Osteocyte (in vitro differentiated cells): Measurements from ENCODE around the gene MAD2L1BP. TPM values are rescaled to one million over a fixed set of nuclear protein-coding genes. Genes with fewer than 3 reads are reported as not detected.

Source experiments
- DNase-seq: peaks from one replicate; pipeline ENCODE4 v3.0.0; 2021; ENCODE audit warnings: mixed read lengths; ENCODE audit not compliant: unreplicated experiment; ENCODE audit errors: extremely low spot score
- H3K27ac Mint-ChIP-seq: one replicate; pipeline ENCODE4 v1.8.0; 2021; ENCODE audit warnings: mild to moderate bottlenecking, mixed read lengths; ENCODE audit not compliant: unreplicated experiment
- H3K27me3 Mint-ChIP-seq: one replicate; pipeline ENCODE4 v1.8.0; 2021; ENCODE audit warnings: mixed read lengths; ENCODE audit not compliant: unreplicated experiment
- H3K36me3 Mint-ChIP-seq: one replicate; pipeline ENCODE4 v1.8.0; 2021; ENCODE audit warnings: mixed read lengths; ENCODE audit not compliant: unreplicated experiment
- H3K4me1 Mint-ChIP-seq: one replicate; pipeline ENCODE4 v1.8.0; 2021; ENCODE audit warnings: mixed read lengths; ENCODE audit not compliant: unreplicated experiment
- H3K4me3 Mint-ChIP-seq: one replicate; pipeline ENCODE4 v1.8.0; 2021; ENCODE audit warnings: mild to moderate bottlenecking, moderate library complexity, mixed read lengths; ENCODE audit not compliant: unreplicated experiment
- H3K9me3 Mint-ChIP-seq: one replicate; pipeline ENCODE4 v1.8.0; 2021; ENCODE audit warnings: mixed read lengths; ENCODE audit not compliant: unreplicated experiment
- total RNA-seq: library from RNA; stranded (reverse); gene quantifications from 2 replicates; pipeline ENCODE4 v1.2.1, GENCODE V29; 2021
- TF ChIP-seq, protein P1 (sequence below): fragments of 200-600 bp; sonication (generic); IDR thresholded peaks from 2 replicates; pipeline ENCODE4 v1.5.0; 2021; ENCODE audit warnings: antibody characterized with exemption, mild to moderate bottlenecking, moderate library complexity

The MAD2L1BP gene
- total RNA-seq, 1 donor from 2014 or later = 27.5 TPM

DNA sequence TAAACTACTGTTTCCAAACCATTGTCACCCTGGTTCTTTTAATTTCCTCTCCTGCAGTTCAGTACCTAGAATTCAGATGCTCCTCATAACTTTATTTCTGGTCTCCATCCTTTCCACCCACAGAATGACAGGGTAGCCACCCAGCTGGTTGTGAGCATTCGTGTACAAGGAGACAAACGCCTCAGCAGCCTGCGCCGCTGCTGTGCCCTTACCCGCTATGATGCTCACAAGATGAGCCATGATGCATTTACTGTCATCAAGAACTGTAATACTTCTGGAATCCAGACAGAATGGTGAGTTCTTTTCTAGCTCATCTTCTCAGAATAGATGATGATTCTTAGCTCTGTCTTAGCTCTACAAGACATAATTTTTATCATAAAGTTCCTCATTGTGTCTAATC is 25.2 kb upstream of the MAD2L1BP start:
- Mint-ChIP-seq H3K9me3 (no peaks in the 10 kb centered on the region), H3K36me3 (peaks cover 22% of the 10 kb centered on the region), H3K4me1 (peaks cover 3% of the 10 kb centered on the region), H3K27me3 (no peaks in the 10 kb centered on the region), H3K4me3 (no peak overlapping the region), H3K27ac (no peak overlapping the region)
- no peak for DNase-seq
- TF ChIP-seq, protein P1, sequence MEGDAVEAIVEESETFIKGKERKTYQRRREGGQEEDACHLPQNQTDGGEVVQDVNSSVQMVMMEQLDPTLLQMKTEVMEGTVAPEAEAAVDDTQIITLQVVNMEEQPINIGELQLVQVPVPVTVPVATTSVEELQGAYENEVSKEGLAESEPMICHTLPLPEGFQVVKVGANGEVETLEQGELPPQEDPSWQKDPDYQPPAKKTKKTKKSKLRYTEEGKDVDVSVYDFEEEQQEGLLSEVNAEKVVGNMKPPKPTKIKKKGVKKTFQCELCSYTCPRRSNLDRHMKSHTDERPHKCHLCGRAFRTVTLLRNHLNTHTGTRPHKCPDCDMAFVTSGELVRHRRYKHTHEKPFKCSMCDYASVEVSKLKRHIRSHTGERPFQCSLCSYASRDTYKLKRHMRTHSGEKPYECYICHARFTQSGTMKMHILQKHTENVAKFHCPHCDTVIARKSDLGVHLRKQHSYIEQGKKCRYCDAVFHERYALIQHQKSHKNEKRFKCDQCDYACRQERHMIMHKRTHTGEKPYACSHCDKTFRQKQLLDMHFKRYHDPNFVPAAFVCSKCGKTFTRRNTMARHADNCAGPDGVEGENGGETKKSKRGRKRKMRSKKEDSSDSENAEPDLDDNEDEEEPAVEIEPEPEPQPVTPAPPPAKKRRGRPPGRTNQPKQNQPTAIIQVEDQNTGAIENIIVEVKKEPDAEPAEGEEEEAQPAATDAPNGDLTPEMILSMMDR = no peak

DNA sequence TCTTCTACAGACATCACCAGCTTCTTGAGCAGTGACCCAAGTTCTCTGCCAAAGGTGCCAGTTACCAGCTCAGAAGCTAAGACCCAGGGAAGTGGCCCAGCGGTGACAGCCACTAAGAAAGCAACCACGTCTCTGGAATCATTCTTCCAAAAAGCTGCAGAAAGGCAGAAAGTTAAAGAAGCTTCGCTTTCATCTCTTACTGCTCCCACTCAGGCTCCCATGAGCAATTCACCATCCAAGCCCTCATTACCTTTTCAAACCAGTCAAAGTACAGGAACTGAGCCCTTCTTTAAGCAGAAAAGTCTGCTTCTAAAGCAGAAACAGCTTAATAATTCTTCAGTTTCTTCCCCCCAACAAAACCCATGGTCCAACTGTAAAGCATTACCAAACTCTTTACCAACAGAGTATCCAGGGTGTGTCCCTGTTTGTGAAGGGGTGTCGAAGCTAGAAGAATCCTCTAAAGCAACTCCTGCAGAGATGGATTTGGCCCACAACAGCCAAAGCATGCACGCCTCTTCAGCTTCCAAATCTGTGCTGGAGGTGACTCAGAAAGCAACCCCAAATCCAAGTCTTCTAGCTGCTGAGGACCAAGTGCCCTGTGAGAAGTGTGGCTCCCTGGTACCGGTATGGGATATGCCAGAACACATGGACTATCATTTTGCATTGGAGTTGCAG is 21.8 kb upstream of the MAD2L1BP start:
- no peaks in the 10 kb centered on the region for H3K9me3 Mint-ChIP-seq
- no peak for DNase-seq
- peaks cover 2% of the 10 kb centered on the region for H3K4me1 Mint-ChIP-seq
- peaks cover 16% of the 10 kb centered on the region for H3K36me3 Mint-ChIP-seq
- H3K27me3 Mint-ChIP-seq = no peaks in the 10 kb centered on the region
- TF ChIP-seq, protein P1 = no peak
- H3K4me3 Mint-ChIP-seq = no peak overlapping the region
- H3K27ac Mint-ChIP-seq = no peak overlapping the region

DNA sequence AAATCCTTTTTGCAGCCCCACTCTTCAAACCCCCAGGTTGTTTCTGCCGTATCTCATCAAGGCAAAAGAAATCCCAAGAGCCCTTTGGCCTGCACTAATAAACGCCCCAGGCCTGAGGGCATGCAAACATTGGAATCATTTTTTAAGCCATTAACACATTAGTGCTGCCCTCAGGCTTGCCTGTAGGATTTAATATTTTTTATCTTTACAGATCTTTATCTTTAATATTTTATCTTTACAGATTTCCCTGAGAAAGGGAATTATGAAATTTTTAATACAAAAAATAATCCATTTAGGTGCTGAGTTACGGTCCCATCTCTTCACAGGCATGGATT is 21.3 kb upstream of the MAD2L1BP start:
- H3K27me3 Mint-ChIP-seq = no peaks in the 10 kb centered on the region
- no peak for DNase-seq
- H3K9me3 Mint-ChIP-seq = no peaks in the 10 kb centered on the region
- H3K36me3 Mint-ChIP-seq = peaks cover 16% of the 10 kb centered on the region
- H3K4me3 Mint-ChIP-seq = no peak overlapping the region
- H3K27ac Mint-ChIP-seq = no peak overlapping the region
- TF ChIP-seq, protein P1 = no peak
- H3K4me1 Mint-ChIP-seq = no peaks in the 10 kb centered on the region

DNA sequence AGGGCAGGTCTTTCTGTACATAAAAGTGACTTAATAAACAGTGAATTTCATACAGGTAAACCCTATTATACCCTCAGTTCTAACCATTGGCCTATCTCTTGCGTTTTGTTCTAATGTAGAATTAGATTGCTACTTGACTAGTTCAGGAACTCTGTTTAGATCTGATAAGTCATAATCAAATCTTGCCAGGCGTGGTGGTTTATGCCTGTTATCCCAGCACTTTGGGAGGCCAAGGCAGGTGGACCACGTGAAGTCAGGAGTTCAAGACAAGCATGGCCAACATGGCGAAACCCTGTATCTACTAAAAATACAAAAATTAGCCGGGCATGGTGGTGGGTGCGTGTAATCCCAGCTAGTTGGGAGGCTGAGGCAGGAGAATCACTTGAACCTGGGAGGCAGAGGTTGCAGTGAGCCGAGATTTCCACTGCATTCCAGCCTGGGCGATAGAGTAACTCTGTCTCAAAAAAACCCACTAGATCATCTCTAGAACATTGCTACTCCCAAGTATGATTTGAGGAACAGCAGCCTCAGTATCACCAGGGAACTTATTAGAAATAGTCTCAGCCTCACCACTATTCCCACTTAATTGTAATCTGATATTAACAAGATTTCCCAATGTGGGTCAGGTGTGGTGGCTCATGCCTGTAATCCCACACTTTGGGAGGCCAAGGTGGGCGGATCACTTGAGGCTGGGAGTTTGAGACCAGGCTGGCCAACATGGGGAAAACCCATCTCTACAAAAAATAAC is 18.7 kb upstream of the MAD2L1BP start:
- Mint-ChIP-seq H3K4me3 (no peak overlapping the region), H3K9me3 (no peaks in the 10 kb centered on the region), H3K4me1 (no peaks in the 10 kb centered on the region), H3K27ac (peak overlapping the region; percentile 4), H3K36me3 (peaks cover 17% of the 10 kb centered on the region), H3K27me3 (no peaks in the 10 kb centered on the region)
- no peak for DNase-seq
- TF ChIP-seq, protein P1 = no peak

DNA sequence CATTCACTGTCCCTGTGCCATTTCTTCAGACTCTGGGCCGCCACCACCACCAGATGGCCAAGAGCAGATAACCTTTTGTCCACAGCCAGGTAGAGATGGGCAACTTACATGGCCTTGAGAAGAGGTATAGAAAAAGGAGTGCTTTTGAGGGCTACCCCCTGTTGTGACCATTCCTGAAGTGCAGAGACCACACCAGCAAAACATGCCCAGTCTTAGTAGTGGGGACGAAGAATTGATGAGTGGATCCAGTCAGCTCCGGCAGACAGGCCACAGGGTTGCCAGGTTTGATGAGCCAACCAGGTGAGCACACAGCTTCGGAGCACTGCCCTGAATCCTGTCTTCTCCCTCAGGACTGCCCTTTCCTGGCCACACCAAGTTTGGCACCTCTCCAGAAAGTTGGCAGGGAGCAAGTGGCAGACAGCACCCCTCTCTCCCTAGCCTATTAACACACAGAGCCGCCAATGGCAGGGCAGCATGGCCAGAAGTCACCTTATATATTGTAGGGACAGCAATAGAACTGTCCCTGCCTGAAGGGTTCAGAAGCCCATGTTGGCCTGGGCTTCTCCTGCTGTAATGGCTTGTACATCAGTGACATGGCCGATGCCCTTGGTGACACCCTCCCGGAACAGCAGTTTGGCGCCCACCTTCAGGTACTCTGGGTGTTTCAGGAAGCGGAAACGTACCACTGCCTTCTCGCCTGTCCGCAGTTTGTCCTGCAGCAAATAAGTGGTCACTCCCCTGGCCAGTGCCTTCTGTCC is 14.4 kb upstream of the MAD2L1BP start:
- Mint-ChIP-seq H3K4me1 (peaks cover 1% of the 10 kb centered on the region), H3K36me3 (peaks cover 34% of the 10 kb centered on the region), H3K4me3 (no peak overlapping the region), H3K27me3 (no peaks in the 10 kb centered on the region), H3K27ac (no peak overlapping the region), H3K9me3 (no peaks in the 10 kb centered on the region)
- TF ChIP-seq, protein P1 = no peak
- no peak for DNase-seq
